GM21526 (cell line): Measurements from ENCODE around the gene ZNF691.
"Not testable (repeated sequence)": the region's sequence is repeated elsewhere in the genome, so short reads cannot be mapped to it uniquely, and the experiment has no call there.

Experiments used
- ATAC-seq: cut with Tn5 transposase; IDR thresholded peaks from one replicate; pipeline ENCODE4 v1.9.1; 2021; ENCODE audit warnings: moderate library complexity; ENCODE audit not compliant: unreplicated experiment, low FRiP score

The ZNF691 gene, protein sequence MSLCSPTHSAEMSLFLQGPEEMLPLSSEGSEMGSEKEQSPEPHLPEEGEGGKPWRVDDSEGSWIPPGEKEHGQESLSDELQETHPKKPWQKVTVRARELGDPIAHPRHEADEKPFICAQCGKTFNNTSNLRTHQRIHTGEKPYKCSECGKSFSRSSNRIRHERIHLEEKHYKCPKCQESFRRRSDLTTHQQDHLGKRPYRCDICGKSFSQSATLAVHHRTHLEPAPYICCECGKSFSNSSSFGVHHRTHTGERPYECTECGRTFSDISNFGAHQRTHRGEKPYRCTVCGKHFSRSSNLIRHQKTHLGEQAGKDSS

DNA sequence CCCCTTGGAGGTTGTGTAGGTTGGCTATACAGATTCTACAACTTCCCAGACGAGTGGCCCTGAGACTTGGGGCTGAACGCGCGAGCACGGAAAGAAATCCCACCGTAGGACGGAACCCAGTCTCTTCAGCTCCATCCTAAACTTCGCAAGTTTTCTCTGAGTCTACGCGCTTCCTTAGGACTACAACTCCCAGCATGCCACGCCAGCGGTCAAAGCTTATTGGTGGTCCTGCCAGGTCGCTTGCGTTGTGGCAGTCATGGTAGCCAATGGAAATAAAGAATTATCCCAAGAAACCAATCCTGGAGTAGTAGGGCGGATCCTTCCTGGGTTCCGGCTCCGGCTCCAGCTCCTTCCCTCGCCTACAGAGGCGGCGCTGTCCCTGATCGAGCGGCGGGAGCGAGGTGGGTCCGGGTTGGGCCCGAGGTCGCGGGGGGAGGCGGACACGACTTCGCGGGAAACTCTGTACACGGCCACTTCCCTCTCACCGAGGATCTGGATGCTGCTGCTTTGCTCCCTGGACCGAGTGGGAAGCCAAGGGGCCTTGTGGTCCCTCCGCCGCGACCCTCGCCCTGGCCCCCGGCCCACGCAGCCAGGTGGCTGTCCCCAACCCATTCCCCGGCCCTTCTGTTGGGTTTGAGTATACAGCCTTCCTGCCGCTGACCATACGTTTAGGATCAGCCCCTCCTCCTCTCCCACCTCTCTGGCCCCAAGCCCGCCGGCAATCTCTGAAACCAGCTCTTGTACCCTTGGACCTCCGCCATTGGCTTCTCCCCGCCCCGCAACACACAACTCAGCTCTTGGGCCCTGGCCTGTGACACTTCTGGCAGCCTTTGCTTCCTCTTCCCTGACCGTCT lies at the start of gene ZNF691:
TSS of gene ZNF691 (plus strand) at position 357 of the 854 bp plus-strand sequence. CDS start 3,046 bp downstream, outside the sequence.
- ATAC-seq, result peak; percentile 83

DNA sequence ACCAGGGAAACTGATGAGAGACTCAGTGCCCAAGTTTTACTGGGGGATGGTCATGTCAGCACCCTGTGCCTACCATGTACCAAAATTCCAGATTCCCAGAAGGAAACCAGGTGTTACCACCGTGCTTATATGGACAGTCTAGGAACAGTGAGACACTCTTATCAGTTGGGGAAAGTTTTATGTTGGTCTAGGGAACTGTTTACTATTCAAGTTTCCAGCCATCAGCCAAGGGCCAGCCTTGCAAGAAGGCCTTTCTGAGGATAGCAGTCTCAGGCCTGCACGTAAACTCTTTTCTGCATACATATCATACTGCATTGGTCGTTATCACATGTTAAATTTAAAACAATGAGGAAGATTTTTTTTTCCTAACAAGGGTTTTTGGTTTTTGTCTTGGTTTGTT lies 49.0 kb upstream of the ZNF691 start:
- ATAC-seq, result no peak

DNA sequence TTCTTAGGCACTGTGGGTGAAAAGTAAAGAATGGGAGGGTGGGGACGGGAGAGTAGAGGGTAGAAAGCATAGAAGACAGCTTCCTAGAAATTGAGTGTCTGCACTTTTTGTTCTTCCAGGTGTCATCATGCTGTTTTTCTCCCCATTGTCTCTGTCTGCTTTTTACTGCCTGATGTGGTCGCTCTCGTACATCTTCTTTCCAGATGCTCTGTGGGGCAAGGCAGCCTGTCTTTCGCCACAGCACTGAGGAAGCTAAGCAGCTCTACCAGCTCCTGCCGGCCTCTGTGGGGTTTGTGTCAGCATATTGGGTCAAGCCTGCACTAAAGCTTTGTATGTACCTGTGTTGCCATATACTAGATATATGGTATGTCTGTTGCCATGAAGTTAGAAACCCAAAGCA lies 48.4 kb upstream of the ZNF691 start:
- ATAC-seq, result no peak

DNA sequence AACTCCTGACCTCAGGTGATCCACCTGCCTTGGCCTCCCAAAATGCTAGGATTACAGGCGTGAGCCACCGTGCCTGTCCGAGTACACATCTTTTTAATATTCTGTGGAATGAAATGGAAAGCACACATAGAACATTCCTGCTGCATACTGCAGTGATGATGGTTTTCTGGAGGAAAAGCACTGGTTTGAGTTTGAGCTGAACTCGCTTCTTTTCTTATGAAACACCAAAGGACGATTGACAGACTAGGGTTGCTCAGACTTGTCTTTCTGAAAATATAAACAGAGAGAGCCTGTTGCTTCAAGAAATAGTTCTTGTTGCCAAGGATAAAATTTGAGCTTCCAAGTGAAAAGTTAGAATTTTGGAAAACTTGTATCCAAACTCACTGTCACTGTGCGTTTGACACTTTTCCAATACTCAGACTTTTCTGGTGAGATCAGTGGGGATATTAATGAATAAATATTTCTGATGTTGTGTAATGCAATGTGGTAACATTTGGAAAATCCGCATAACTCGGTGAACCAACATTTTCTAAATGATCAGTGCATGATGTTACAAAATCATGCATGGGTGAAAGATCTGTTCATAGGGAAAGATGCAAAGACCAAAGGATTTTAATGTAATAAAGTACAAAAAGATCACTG lies 44.5 kb upstream of the ZNF691 start:
- no peak for ATAC-seq

DNA sequence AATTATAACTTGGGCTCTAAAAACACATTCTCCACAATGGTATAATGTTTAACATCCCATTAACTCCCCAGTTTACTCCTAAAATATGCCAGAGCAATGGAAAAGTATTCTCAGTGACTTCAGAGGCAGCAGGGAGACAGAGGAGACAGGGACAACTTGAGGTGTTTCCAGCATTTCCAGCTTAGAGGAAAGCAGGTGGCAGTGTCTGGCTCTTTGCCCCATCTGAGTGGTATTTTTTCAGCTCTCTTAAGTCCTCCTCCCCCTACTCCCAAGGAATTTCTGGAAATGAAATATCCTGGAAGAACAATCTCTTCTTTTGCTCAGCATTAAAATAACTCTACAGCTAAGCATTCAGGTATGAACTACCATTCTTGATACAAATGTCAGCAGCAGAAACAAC lies 40.2 kb upstream of the ZNF691 start:
- ATAC-seq, result no peak

DNA sequence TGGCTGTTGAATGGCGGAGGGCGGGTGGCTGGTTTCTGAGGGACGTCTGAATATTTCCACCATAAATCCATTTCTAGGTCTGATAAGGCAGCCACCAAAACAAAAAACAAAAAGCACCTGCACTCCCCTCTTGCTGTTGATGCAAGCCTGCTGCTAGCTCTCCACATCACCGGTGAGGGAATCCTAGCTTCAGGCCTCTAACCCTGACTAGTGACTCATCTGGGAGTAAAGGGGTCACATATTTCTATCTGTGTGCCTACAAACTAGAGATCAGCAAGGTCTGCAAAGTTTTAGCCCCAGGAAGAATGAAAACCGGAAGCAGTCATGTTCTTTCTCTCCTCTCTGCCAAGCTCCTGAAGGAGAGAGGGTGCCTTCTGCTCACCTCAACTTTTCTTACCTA lies 39.8 kb upstream of the ZNF691 start:
- no peak for ATAC-seq

DNA sequence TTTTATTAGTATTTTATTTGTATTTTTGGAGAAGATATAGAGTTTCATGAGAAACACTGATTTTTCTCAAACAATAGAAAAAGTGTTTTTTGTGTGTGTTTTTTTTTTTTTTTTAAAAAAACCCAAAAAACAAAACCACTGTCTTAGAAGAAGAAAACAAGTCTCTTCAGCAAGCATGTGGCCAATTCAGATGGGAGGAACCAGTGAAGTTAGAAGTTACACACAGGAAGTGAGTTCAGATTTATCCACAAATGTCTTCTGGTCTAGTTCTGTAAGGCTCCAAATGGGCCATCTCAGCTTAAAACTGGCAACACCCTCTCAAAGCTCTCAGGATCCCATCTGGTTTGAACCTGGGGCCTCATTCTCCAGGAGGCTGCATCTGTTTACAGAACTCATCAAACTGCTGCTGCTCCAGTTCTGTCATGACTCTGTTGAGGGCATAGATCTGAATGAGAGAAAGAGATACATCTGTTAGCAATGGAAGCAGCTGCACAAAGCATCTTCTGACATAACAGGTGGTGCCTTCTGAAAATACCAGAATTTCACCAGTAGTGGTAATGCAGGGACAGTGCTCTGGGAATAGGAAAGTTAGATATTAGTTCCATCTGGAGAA lies 39.3 kb upstream of the ZNF691 start:
- no peak for ATAC-seq

DNA sequence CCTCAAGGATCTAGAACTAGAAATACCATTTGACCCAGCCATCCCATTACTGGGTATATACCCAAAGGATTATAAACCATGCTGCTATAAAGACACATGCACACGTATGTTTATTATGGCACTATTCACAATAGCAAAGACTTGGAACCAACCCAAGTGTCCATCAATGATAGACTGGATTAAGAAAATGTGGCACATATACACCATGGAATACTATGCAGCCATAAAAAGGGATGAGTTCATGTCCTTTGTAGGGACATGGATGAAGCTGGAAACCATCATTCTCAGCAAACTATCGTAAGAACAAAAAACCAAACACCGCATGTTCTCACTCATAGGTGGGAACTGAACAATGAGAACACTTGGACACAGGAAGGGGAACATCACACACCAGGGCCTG lies 31.6 kb upstream of the ZNF691 start:
- ATAC-seq, result not testable (repeated sequence)

DNA sequence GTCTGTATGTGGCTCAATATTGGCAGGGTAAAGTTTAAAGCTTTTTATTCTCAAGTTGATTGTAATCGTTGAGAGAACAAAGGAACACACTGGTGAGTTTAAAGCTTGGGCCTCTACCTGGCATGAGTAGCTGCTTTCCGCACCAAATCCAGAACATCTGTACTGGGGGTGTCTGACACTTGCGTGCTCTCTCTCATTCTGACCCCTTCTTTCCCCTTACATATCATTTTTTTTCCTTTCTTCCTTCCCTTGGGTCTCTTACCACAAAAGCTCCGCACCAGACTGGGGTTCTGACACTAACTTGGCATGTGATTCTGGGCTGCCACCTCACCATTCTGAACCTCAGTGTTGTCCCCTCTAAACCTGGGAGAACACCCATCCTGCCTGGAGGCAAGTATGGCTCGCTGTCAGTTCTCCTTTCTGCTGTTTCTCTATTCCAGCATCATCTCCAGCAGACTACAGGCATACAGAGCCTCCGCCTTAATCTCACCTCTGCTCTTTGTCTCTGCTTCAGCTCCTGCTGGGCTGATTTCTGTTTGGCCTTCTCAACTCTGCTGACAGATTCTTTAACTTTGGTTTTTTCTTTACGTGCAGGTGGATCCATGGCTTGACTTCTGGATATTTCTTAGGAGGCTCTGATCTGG lies 30.4 kb upstream of the ZNF691 start:
- peak; percentile 14 for ATAC-seq

DNA sequence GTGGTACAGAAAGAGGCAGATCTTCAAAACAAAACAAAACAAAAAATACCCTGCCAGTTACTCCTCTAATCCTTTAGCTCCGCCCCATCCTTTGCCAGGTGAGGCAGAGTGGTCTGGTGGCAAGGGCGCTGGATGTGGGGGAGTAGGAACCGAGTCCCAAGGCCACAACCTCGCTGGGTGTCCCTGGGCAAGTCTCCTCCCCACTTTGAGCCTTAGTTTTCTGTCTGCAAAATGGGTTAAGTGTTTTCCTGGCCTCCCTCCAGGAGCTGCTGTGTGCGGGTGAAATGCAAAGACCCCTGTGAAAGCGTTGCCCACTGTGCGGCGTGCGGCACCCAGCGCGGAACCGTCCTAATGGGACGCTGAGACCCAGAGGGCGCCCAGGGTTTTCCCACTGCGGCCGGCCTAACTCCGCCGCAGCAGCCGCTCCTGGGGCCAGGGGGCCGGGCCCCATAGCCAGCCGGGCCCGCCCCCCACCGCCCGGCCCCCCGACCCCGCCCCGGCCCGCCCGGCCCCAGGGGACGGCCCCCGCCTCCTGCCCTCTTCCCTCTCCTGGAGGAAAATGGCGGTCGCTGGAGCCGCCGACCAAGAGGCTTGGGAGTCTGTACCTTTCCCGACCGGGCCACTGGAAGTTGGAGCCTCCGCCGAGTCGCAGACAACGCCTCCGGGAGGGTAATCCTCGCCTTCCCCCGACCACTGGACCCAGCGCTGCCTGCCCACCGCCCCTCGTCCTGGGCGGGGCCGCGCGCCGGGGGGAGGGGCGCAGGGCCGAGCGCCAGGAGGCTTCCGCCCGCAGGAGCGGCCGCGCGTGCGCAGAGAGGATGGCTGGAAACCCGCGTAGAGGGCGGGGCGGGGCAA lies 29.6 kb upstream of the ZNF691 start, which contains the start of the genes ERMAP and SVBP:
TSS of gene ERMAP (plus strand) at position 538 of the 855 bp plus-strand sequence. CDS start 13,327 bp downstream, outside the sequence.
TSS of gene SVBP (minus strand) at position 813 of the 855 bp plus-strand sequence. CDS start 853 bp downstream, outside the sequence.
- peak; percentile 79 for ATAC-seq

DNA sequence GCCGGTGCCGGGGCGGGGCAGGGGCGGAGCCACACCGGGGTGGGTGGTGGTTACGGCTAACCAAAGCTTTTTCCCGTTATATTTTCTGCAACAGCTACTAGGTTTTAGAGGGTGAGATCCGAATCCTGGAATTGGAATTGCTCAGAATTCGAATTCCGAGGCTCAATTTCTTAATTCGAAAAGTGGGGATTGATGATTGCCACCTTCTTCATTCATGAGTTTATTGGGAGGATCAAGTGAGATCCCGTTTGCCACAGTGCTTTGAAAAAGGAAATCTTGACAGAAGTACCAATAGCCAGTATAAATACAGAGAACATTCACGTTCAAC lies 29.0 kb upstream of the ZNF691 start:
- no peak for ATAC-seq

DNA sequence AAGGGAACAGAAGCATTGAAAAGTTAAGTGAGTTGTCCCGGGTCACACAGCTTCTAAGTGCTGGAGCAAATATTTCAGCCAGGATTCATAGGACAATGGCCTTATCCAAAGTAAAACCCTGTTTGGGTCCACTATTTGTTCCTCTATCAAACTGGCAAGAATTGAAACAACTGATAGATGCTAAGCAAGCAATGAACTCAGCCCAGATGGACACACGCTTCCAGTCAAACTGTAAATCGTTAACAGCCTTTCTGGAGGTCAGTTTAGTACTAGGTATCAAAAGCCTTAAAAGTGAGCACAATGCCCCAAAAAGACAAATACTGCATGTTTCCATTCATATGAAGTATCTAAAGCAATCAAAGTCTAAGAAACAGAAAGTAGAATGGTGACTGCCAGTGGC lies 28.4 kb upstream of the ZNF691 start:
- no peak for ATAC-seq

DNA sequence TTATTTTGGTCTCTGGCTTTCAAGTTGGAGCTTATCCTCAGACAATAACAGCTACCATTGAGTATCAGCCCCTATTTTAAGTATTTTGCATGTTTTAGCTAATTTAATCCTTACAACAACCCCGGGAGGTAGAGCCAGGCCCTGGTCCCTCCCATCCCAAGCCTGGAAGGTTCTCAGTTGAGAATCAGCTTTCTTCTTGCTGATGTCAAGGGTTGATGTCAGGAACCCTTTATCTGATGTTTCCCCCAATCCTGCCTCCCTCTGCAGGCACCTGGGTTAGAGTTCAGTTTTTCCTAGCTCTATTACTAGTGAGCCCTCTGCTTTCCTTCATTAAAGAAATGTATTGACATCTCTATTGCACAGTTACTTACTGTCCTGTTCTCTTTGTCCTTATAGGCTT lies 25.6 kb upstream of the ZNF691 start:
- ATAC-seq, result no peak

DNA sequence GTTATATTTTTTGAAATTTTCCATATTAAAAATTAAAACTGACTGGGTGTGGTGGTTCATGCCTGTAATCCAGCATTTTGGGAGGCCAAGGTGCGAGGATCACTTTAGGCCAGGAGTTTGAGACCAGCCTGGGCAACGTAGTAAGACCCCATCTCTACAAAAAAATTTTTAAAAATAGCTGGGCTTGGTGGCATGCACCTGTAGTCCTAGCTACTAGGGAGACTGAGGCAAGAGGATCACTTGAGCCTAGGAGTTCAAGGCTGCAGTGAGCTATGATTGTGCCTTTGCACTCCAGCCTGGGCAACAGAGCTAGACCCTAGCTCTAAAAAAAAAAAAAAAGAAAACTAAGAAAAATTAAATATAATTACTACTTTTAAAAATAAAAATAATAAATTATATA lies 24.7 kb upstream of the ZNF691 start:
- no peak for ATAC-seq

DNA sequence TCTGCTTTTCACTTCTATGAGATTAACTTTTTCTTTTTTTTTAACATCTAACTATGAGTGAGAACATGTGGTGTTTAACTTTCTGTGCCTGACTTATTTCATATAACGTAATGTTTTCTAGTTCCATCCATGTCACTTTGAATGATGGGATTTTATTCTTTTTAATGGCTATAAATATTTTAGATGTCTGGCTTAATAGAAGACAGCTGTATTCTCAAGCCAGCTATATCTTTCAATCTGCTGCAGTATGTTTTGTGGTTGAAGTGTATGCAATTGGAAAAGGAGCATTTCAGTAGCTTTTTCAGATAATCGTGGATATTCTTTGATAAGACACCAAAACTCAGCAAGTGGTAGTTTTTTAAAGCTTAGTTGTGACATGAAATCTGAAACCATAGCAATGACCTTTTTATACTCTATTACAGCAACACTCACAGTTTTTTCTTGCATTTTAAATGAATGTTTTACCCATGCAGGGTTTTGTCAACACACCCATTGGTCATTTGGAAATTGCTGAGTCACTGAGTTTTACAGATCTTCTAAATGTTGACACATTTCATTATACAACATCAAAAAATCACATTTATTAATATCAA lies 23.5 kb upstream of the ZNF691 start:
- no peak for ATAC-seq

DNA sequence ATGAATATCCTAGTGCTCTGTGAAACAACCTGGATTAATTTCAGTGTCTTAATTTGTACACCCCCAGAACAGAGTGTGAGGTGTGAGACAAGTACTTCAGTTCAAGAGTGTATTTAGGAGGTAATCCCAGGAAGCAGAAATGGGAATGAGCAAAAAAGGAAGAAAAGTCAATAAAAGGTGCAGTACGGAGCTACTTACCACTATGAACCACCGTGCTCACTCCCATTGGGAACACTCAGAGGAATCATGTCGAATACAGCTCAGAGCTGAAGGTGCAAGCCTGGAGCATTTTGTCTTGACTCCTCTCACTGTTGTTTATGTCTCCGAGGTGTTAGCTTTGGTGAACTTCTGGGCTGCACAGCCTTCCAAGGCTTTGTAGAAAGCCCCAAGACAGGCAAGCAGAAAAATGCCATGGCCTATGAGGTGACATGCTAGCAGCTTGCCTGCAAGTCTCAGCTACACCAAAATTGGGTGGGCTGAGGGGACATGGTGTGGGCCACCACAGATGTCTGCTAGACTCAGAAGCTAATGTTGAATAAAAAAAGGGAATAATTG lies 21.9 kb upstream of the ZNF691 start:
- ATAC-seq, result no peak

DNA sequence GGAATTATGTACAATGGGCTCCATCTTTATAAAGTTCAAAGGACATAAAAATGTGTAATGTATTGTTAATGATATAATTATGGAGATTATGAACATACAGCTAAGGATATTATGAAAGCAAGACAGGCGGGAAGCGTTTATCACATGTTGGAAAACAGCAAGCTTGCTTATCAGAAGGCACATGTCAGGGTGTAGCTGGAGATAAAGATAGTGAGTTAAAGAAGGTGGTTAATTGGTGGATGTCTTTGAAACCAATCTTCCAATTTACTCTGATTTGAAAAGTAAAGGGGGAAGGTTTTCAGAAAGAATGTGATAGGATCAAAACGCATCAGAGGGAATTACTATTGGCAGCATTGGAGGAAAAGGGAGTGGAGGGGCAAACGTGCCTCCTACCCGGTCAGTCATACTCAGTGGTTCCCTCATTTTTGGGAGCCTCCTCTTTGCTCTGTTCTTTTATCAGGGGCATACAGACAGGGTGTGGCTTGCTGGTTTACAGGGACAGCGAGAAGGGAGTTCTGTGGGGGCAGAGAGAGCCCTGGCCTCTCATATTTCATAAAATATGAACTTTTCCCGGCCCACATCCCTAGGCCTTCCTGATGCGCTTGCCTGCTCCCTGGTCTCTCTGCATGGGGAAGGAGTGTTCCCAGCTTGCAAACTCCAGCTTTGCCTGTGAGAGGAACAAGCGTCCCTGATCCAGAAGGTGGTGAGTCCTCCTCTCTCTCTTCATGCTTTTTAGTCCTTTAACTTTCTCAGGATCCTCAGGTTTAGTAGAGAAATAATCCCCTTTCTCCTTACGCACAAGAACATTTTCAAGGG lies 21.2 kb upstream of the ZNF691 start:
- ATAC-seq, result no peak

DNA sequence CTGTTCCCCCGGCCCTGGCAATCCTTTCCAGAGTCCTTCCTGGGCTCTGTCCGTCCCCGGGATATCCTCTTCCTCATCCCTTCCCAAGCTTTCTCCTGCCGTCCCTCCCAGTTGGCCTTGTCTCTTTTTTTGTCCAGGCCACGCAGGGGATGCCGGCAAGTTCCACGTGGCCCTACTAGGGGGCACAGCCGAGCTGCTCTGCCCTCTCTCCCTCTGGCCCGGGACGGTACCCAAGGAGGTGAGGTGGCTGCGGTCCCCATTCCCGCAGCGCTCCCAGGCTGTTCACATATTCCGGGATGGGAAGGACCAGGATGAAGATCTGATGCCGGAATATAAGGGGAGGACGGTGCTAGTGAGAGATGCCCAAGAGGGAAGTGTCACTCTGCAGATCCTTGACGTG lies 15.8 kb upstream of the ZNF691 start:
- ATAC-seq, result no peak
